H9 (cell line): ENCODE data around the gene FAM111B. TPM values are rescaled to one million over a fixed set of nuclear protein-coding genes. Genes with fewer than 3 reads are reported as not detected.

Experiments
- DNase-seq: peaks from one replicate; pipeline ENCODE4 v3.0.0-alpha.2; 2017
- H2AFZ ChIP-seq: one replicate; pipeline ENCODE4 v1.6.1; 2013; ENCODE audit warnings: mild to moderate bottlenecking, low read length, control low read depth, moderate library complexity
- H2AK5ac ChIP-seq: 2 replicates; pipeline ENCODE4 v1.6.1; 2013; ENCODE audit warnings: low read length, control low read depth, mixed read lengths; ENCODE audit not compliant: insufficient read length
- H2BK120ac ChIP-seq: one replicate; pipeline ENCODE4 v1.6.1; 2013; ENCODE audit warnings: low read depth, mild to moderate bottlenecking, low read length, control low read depth, inconsistent platforms; ENCODE audit not compliant: poor library complexity, severe bottlenecking
- H2BK12ac ChIP-seq: 2 replicates; pipeline ENCODE4 v1.6.1; 2013; ENCODE audit warnings: low read length, control low read depth, mixed read lengths, low read depth; ENCODE audit not compliant: insufficient read length
- H2BK15ac ChIP-seq: 2 replicates; pipeline ENCODE4 v1.6.1; 2013; ENCODE audit warnings: low read depth, low read length, control low read depth
- H2BK20ac ChIP-seq: one replicate; pipeline ENCODE4 v1.6.1; 2013; ENCODE audit warnings: low read depth, mild to moderate bottlenecking, low read length, control low read depth, inconsistent platforms; ENCODE audit not compliant: poor library complexity, severe bottlenecking
- H2BK5ac ChIP-seq: 2 replicates; pipeline ENCODE4 v1.6.1; 2013; ENCODE audit warnings: low read length, control low read depth, mixed read lengths; ENCODE audit not compliant: insufficient read length
- H3K14ac ChIP-seq: 2 replicates; pipeline ENCODE4 v1.6.1; 2013; ENCODE audit warnings: low read length, control low read depth; ENCODE audit not compliant: insufficient read depth
- H3K18ac ChIP-seq: 2 replicates; pipeline ENCODE4 v1.6.1; 2013; ENCODE audit warnings: low read depth, mild to moderate bottlenecking, mixed read lengths, low read length, control low read depth; ENCODE audit not compliant: insufficient read length
- H3K23ac ChIP-seq: 2 replicates; pipeline ENCODE4 v1.6.1; 2013; ENCODE audit warnings: low read length, control low read depth, mixed read lengths, low read depth; ENCODE audit not compliant: insufficient read length
- H3K23me2 ChIP-seq: 2 replicates; pipeline ENCODE4 v1.6.1; 2013; ENCODE audit warnings: low read depth, mild to moderate bottlenecking, mixed read lengths, low read length, control low read depth; ENCODE audit not compliant: insufficient read length, poor library complexity, severe bottlenecking
- H3K27ac ChIP-seq: 2 replicates; pipeline ENCODE4 v1.5.1; 2013; ENCODE audit warnings: low read length, control low read depth, mixed read lengths, low read depth; ENCODE audit not compliant: insufficient read length
- H3K27me3 ChIP-seq: 2 replicates; pipeline ENCODE4 v1.6.1; 2013; ENCODE audit warnings: low read length, control low read depth, inconsistent platforms; ENCODE audit not compliant: insufficient read depth
- H3K4ac ChIP-seq: 2 replicates; pipeline ENCODE4 v1.6.1; 2013; ENCODE audit warnings: low read depth, mild to moderate bottlenecking, control low read depth, inconsistent platforms, low read length, moderate library complexity
- H3K4me1 ChIP-seq: 2 replicates; pipeline ENCODE4 v1.6.1; 2013; ENCODE audit warnings: low read length, control low read depth, inconsistent platforms; ENCODE audit not compliant: insufficient read depth
- H3K4me2 ChIP-seq: 2 replicates; pipeline ENCODE4 v1.6.1; 2013; ENCODE audit warnings: low read length, control low read depth, mixed read lengths; ENCODE audit not compliant: insufficient read length, insufficient read depth
- H3K56ac ChIP-seq: 2 replicates; pipeline ENCODE4 v1.6.1; 2013; ENCODE audit warnings: low read depth, mild to moderate bottlenecking, mixed read lengths, low read length, control low read depth; ENCODE audit not compliant: insufficient read length
- H3K79me1 ChIP-seq: 2 replicates; pipeline ENCODE4 v1.6.1; 2013; ENCODE audit warnings: low read depth, mild to moderate bottlenecking, moderate library complexity, low read length, control low read depth, inconsistent platforms; ENCODE audit not compliant: insufficient read depth, poor library complexity, severe bottlenecking
- H3K79me2 ChIP-seq: 2 replicates; pipeline ENCODE4 v1.6.1; 2013; ENCODE audit warnings: low read length, control low read depth, inconsistent platforms; ENCODE audit not compliant: insufficient read depth
- H3K9ac ChIP-seq: 2 replicates; pipeline ENCODE4 v1.6.1; 2013; ENCODE audit warnings: low read length, control low read depth, mixed read lengths; ENCODE audit not compliant: insufficient read length; ENCODE audit errors: extremely low read depth
- H3K9me3 ChIP-seq: one replicate; pipeline ENCODE4 v1.6.1; 2013; ENCODE audit warnings: low read depth, low read length, inconsistent platforms; ENCODE audit not compliant: control insufficient read depth
- H3T11ph ChIP-seq: one replicate; pipeline ENCODE4 v1.6.1; 2013; ENCODE audit warnings: mild to moderate bottlenecking, low read length, control low read depth, inconsistent platforms
- H4K20me1 ChIP-seq: one replicate; pipeline ENCODE4 v1.6.1; 2013; ENCODE audit not compliant: control insufficient read depth, insufficient read length, insufficient read depth
- H4K5ac ChIP-seq: 2 replicates; pipeline ENCODE4 v1.6.1; 2013; ENCODE audit warnings: low read depth, mild to moderate bottlenecking, mixed read lengths, low read length, control low read depth; ENCODE audit not compliant: insufficient read length
- H4K8ac ChIP-seq: replicated peaks from 2 replicates; pipeline ENCODE4 v1.6.1; 2013; ENCODE audit warnings: low read length, control low read depth, mixed read lengths, low read depth; ENCODE audit not compliant: insufficient read length
- H4K91ac ChIP-seq: 2 replicates; pipeline ENCODE4 v1.6.1; 2013; ENCODE audit warnings: low read depth, mild to moderate bottlenecking, moderate library complexity, mixed read lengths, low read length, control low read depth; ENCODE audit not compliant: insufficient read length
- H3K27ac Mint-ChIP-seq, 3 experiments: 2 replicates in 2 of 3; 3 replicates in 1 of 3; pipeline ENCODE4 v1.8.0; 2020 to 2021; ENCODE audit warnings: mixed read lengths in 3 of 3, mild to moderate bottlenecking in 1 of 3, moderate library complexity in 1 of 3
- H3K27me3 Mint-ChIP-seq: 2 replicates; pipeline ENCODE4 v1.8.0; 2021; ENCODE audit warnings: low read depth, mild to moderate bottlenecking, moderate library complexity, mixed read lengths
- H3K36me3 Mint-ChIP-seq, 3 experiments: 2 replicates in 2 of 3; 3 replicates in 1 of 3; pipeline ENCODE4 v1.8.0; 2020 to 2021; ENCODE audit warnings: low read depth in 3 of 3, mixed read lengths in 3 of 3; ENCODE audit not compliant: insufficient read depth in 1 of 3
- H3K4me1 Mint-ChIP-seq, 2 experiments: 2 replicates each; pipeline ENCODE4 v1.8.0; 2020; ENCODE audit warnings: mixed read lengths in 2 of 2
- H3K4me3 Mint-ChIP-seq, 2 experiments: 2 replicates in 1 of 2; 3 replicates in 1 of 2; pipeline ENCODE4 v1.8.0; 2020 to 2021; ENCODE audit warnings: mild to moderate bottlenecking in 2 of 2, mixed read lengths in 2 of 2, moderate library complexity in 1 of 2
- H3K9me3 Mint-ChIP-seq, 2 experiments: 2 replicates in 1 of 2; 3 replicates in 1 of 2; pipeline ENCODE4 v1.8.0; 2020; ENCODE audit warnings: mild to moderate bottlenecking in 2 of 2, mixed read lengths in 2 of 2, moderate library complexity in 1 of 2
- WGBS: extraction: QIAGEN DNeasy Blood & Tissue Kit; methylation state at CpG from one replicate; pipeline ENCODE4 v1.1.7; 2013; ENCODE audit warnings: missing lambda C conversion rate, low lambda C conversion rate, mixed read lengths; ENCODE audit not compliant: insufficient read length; ENCODE audit errors: extremely low coverage; 5-methylcytosine and 5-hydroxymethylcytosine counted together
- total RNA-seq: library from RNA; stranded (reverse); gene quantifications from 2 replicates; pipeline ENCODE4 v1.2.1, GENCODE V29; 2021
- TF ChIP-seq, protein P1 (sequence below): fragments of 200-600 bp; sonication (generic); conservative IDR thresholded peaks from 3 replicates; pipeline ENCODE4 v1.8.0; 2021; ENCODE audit warnings: antibody characterized with exemption, mild to moderate bottlenecking

FAM111B gene
- total RNA-seq, 1 experiment from 2014 or later = 35.0 TPM

DNA sequence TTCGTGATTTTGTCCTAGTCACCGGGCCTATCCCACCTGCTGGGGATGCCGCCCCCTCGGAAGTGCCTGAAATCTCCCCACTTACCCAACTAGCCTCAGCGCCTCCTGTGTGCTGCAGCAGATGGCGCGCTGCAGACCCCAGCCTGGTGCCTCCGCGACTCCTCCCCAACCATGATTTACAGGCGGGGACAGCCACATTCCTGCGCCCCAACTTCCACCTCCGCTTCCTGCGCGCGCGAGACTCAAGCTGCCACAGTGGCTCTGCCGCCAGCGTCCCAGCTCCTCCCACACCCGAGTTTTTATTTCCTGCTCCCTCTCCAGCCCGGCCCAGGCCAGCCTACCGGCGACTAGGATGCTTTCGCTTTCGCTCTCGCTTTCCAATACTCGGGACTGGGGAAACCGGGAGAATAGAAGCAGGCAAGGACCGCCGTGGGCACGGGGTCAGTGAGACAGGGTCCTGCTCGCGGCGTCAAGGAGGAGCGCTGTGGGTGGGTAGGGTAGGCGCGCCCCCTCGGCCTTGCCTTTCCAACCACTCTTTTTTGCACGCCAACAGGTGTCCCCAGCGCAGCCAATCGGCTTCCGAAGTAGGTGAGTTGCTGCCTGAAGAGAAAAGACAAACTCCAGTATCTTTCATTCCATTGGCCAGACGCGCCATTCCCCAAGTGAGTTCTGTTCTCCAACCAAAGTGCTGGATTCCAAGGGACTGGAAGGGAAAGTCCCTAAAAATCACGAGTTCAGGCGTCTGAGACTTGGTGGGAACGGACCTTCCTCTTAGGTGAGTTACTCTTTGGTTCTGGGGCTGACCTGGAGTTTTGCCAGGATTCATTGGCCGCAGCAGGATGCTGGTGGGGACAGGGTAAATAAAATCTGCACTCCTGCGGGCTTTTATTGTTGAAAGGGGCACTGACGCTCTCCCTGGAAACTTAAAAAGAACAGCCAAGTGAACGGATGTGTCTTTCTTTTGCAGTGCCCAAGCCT lies 35.8 kb downstream of the FAM111B start, which contains the start of gene FAM111A:
FAM111A (plus strand) TSS at position 327 of the 978 bp plus-strand sequence. CDS start 6,017 bp downstream, outside the sequence.
- Histone ChIP-seq H4K91ac (no peak within 1 kb of the TSS), H2BK5ac (no peak within 1 kb of the TSS), H3K9me3 (no peaks in the 10 kb centered on the region), H3K23me2 (peaks cover 6% of the 10 kb centered on the region), H4K5ac (no peak within 1 kb of the TSS), H2BK120ac (peak within 1 kb of the TSS; percentile 57), H3K4me1 (no peaks in the 10 kb centered on the region; the same call in 1 of the 2 replicates), H3K23ac (no peak within 1 kb of the TSS), H3K4me2 (peak within 1 kb of the TSS; percentile 65), H2BK15ac (no peak within 1 kb of the TSS), H3K14ac (peak within 1 kb of the TSS; percentile 7; the same call in 1 of the 2 replicates), H4K20me1 (no peaks in the 10 kb centered on the region), H4K8ac (no peak within 1 kb of the TSS), H3K18ac (peak within 1 kb of the TSS; percentile 43), H3K9ac (peak within 1 kb of the TSS; percentile 43), H3K27me3 (no peaks in the 10 kb centered on the region), H3K79me1 (no peaks in the 10 kb centered on the region), H2BK20ac (no peak within 1 kb of the TSS), H3K4ac (no peak within 1 kb of the TSS), H2AFZ (peak within 1 kb of the TSS; percentile 94), H3K79me2 (no peaks in the 10 kb centered on the region), H3K56ac (no peak within 1 kb of the TSS), H3K27ac (peak within 1 kb of the TSS; percentile 18), H2AK5ac (no peak within 1 kb of the TSS), H2BK12ac (no peak within 1 kb of the TSS), H3T11ph (no peak within 1 kb of the TSS)
- DNase-seq = peak; percentile 96
- H3K9me3 Mint-ChIP-seq = peaks cover 5 to 12% of the 10 kb centered on the region in 2 experiments; a peak in 3 of 5 replicates
- H3K27ac Mint-ChIP-seq = peak within 1 kb of the TSS; percentile 96 to 97 (median 96); a peak in 6 of 7 replicates
- peaks cover 2 to 12% (median 3%) of the 10 kb centered on the region in 3 experiments; a peak in 5 of 7 replicates for H3K36me3 Mint-ChIP-seq
- peaks cover 27% of the 10 kb centered on the region for H3K27me3 Mint-ChIP-seq
- peaks cover 25 to 40% of the 10 kb centered on the region in 2 experiments for H3K4me1 Mint-ChIP-seq
- no CpG with 5 or more reads among the region's 50 CpGs for WGBS
- H3K4me3 Mint-ChIP-seq = peak within 1 kb of the TSS; percentile 91 to 92
- TF ChIP-seq, protein P1, sequence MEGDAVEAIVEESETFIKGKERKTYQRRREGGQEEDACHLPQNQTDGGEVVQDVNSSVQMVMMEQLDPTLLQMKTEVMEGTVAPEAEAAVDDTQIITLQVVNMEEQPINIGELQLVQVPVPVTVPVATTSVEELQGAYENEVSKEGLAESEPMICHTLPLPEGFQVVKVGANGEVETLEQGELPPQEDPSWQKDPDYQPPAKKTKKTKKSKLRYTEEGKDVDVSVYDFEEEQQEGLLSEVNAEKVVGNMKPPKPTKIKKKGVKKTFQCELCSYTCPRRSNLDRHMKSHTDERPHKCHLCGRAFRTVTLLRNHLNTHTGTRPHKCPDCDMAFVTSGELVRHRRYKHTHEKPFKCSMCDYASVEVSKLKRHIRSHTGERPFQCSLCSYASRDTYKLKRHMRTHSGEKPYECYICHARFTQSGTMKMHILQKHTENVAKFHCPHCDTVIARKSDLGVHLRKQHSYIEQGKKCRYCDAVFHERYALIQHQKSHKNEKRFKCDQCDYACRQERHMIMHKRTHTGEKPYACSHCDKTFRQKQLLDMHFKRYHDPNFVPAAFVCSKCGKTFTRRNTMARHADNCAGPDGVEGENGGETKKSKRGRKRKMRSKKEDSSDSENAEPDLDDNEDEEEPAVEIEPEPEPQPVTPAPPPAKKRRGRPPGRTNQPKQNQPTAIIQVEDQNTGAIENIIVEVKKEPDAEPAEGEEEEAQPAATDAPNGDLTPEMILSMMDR = peak; percentile 53
